LNCAP (cell line): ENCODE measurements around the gene PRKACB.

Source experiments
- TF ChIP-seq, protein P1 (sequence below): fragments of 450-650 bp; IDR thresholded peaks from 2 replicates; pipeline ENCODE4 v1.5.1; 2017; ENCODE audit warnings: mild to moderate bottlenecking

Gene PRKACB

DNA sequence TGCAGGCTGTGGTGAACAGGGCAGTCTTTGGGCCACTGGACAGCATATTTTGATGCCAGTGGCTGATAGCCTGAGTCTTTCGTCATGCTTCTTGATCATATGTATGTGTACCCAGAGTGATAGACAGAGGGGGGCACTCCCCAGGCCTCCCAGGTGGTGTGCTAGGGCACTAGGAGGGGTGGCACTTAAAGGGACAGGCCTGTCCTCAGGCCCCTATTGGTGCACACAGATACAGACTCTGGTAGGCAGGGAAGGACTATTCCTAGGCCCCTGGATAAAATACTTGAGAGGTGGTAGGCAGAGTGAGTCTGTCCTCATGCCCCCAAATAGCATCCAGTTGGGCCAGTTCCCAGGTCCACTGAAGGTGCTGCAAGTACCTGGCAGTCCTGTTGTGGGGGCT is 80.8 kb downstream of the PRKACB start:
- TF ChIP-seq, protein P1, sequence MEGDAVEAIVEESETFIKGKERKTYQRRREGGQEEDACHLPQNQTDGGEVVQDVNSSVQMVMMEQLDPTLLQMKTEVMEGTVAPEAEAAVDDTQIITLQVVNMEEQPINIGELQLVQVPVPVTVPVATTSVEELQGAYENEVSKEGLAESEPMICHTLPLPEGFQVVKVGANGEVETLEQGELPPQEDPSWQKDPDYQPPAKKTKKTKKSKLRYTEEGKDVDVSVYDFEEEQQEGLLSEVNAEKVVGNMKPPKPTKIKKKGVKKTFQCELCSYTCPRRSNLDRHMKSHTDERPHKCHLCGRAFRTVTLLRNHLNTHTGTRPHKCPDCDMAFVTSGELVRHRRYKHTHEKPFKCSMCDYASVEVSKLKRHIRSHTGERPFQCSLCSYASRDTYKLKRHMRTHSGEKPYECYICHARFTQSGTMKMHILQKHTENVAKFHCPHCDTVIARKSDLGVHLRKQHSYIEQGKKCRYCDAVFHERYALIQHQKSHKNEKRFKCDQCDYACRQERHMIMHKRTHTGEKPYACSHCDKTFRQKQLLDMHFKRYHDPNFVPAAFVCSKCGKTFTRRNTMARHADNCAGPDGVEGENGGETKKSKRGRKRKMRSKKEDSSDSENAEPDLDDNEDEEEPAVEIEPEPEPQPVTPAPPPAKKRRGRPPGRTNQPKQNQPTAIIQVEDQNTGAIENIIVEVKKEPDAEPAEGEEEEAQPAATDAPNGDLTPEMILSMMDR, result no peak

DNA sequence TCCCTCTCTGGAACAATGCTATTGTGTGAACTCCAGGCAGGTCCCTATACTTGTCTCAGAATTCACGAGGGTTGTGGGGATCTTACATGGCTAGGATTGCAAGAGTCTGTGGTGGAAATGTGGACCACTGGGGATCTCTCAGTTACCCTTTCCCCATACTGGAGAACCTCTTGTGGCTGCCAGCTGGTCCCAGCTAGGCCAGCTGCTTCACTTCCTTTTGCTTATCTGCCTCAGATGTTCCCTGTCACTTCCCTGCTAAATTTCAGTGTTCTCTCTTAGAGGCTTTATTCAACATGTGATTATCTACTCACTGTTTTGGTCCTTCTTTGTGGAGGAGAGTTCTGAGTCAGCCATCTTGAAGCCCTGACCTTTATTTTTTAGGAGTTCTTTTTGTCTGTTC is 81.6 kb downstream of the PRKACB start:
- TF ChIP-seq, protein P1, result no peak

DNA sequence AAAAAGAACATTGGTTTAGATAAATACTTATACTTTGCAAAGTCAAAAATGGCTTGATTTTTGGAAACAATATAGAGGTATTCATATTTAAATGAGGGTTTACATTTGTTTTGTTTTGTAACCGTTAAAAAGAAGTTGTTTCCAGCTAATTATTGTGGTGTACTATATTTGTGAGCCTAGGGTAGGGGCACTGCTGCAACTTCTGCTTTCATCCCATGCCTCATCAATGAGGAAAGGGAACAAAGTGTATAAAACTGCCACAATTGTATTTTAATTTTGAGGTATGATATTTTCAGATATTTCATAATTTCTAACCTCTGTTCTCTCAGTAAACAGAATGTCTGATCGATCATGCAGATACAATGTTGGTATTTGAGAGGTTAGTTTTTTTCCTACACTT is 92.2 kb downstream of the PRKACB start:
- TF ChIP-seq, protein P1, result no peak

DNA sequence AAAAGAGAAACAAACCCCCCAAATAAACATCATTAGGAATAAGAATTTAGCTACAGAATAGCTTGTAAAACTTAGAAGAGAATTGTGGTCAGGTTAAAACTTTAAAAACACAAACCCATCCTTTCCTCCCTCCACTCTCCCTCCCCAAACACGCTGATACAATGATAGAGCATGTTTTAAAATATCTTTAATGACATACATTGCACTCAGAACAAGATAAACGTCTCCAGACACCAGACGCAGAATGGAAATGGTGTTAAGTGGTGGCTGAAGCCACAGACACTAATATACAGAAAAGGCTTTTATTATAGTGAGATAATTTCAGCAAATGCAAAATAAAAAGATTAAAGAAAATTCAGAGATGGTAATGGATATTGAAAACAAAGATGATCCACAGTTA is 98.6 kb downstream of the PRKACB start:
- TF ChIP-seq, protein P1, result no peak

DNA sequence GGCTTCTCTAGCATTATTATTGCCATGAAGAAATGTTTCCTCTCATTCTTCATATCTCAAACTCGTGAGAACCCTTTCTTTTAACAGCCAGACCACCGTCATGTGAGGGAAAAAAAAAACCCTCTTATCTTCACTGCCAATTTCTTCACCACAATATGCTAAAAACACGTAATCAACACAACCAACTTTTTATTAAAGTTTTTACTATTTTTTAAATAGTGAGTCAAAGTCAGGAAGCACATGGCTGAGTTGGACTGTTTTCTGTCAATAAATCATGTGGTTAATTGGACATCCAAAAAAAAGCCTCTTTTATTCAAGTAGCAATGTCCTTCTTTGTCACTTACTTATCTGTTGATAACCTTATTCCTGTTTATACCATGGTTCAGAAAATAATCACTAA is 101.5 kb downstream of the PRKACB start:
- TF ChIP-seq, protein P1, result no peak

DNA sequence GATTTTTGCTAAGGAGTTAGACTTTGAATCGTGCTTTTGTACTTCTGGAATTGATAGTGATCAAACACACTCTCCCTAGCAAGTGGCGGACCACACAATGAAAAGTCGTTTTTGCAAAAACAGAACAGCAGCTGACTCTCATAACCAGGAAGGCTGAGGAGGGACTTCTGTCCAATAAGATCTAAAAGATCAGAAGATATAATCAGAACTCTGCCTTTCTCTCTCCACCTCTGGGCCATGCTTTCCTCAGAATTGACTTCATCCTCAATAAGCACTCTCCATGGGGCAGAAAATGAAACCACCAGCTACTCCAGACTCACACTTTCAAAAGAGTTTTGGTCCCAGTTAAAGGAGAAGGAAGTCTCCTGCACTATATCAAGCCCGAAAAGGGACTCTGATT is 102.1 kb downstream of the PRKACB start:
- TF ChIP-seq, protein P1, result no peak

DNA sequence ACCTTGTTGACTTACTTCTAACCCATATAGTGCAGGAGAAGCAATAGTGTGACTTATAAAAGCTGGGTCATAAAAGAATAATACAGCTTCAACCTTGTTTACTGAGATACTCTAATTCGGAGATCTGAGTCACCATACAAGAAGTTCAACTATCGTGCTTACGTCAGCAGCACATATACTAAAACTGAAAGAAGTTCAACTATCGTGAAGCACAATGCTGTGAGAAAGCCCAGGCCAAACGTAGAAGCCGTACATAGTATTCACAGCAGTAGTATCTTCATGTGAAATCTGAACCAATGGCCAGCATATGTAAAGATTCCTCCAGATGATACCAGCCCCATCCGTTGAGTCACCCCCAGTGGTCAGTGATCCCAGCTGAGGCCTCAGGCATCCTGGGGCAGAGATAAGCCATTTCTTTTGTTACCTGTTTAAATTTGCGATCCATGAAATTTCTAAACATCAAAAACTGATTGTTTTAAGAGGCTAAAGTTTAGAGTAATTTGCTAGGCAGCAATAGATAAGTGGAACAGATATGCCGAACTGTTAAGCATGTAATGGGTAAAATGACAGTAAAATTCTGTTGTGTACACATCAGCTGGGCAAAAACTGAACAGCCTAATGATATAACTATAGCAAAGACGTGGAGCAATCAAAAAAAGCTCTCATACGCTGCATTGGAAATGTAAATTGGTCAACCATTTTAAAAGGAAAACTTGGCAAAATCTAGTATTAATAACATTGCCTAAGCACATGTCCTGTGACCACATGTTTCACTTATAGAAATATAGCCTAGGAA is 103.6 kb downstream of the PRKACB start:
- TF ChIP-seq, protein P1, result no peak

DNA sequence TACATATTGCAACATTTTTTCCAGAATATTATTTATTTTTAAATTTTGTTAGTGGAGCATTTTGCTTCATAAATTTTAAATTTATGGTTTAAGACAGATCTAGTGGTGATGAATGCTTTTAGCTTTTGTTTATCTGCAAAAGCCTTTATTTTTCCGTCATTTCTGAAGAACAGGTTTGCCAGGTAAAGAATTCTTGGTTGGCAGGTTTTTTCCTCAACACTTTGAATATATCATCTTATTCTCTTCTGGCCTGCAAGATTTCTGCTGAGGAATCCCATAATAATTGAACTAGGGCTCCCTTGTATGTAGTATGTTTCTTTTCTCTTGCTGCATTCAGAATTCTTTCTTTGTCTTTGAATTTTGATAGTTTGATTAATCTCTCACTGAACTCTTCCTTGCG is 106.6 kb downstream of the PRKACB start:
- TF ChIP-seq, protein P1, result no peak
